GM19351 (cell line): ENCODE data around the gene TADA2A.
"Not testable (repeated sequence)": the region's sequence is repeated elsewhere in the genome, so short reads cannot be mapped to it uniquely, and the experiment has no call there.

ENCODE experiments used
- ATAC-seq: cut with Tn5 transposase; IDR thresholded peaks from one replicate; pipeline ENCODE4 v1.9.1; 2021; ENCODE audit warnings: mild to moderate bottlenecking, moderate library complexity; ENCODE audit not compliant: unreplicated experiment

The TADA2A gene

DNA sequence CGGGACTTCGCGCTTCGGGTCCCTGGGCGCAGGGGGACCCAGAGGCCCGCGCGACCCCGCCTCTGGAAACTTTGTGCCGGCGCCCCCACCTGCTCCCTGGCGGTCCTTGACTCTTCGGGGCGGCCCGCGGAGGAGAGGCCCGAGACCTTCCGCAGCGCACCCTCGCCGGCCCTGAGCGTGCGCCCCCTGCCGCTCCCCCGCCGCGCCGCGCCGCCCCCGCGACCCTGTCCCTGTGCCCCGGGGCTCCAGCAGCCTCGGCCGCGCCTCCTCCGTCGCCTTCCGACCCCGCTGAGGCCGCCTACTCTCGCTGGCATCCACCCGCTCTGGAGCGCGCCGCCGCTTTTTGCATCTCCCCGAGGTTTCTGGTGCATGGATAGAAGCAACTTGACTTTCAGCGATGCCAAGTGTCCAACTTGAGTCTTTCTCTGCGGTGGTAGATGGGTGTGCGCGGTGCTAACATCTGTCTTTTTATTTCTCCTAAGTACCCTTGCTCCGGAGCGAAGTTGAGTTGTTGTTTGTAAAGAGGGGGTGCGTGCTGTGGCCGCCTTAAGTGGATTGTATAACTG is 83.4 kb downstream of the TADA2A start:
- peak; percentile 45 for ATAC-seq

DNA sequence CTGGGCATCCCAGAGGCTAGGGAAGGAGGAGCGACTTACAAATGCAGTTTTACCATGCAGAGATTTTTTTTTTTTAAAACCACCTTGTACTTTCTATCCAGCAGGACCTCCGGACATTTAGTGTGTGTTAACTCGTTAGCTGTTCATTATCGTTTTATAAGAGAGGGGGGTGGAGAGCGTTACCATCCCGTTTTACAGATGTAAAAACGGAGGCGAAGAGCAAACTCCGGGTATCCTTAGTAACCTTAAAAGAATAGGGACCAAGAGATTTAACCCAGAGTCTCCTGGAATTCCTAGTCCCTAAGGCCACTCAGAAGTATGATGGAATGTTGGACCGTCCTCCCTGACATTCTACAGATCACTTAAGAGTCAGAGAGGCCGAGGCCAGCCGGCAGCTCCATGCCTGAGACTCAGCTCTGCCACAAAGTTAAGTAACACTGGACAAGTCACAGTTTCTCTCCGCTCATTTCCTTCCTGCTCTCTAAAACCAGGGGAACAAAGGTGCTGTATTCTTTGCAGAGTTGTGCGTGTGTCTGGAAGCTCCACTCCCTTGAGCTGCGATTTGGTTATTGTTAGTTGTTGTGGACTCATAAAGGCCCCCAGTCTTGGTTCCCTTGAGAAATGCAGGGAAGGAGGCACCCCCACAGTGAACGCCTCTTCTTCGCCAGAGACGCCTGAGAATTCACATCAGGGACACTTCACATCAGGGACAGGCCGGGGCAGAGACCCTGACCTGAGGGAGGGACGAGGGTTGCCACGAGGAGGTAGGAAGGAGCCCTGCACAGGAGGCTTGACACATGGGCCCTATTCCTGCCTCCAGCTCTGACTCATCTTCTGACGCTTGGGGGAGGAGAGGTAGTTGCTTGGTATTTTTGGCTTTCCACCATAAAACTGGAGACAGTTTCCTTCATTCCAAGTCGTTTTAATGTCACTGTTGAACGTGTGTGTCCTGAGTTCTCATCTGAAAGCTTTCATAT is 84.2 kb downstream of the TADA2A start:
- ATAC-seq: no peak

DNA sequence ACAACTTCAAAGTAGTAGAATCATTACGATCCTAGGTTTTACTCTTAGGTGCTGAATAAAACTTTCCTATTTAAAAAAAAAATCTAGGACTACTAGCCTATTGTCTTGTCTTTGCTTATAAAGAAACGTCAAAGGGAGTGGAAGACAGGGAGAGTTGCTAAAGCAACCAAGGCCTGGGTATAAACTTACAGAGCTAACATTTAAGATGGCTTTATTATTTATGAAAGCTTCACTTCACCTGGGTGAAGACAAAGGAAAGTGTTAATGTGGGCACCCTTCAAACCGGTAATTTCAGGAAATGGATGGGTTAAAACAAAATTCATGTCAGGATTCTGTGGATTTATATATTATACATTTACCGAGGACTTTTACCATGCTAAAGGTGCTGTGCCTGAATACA is 85.5 kb downstream of the TADA2A start:
- ATAC-seq: no peak

DNA sequence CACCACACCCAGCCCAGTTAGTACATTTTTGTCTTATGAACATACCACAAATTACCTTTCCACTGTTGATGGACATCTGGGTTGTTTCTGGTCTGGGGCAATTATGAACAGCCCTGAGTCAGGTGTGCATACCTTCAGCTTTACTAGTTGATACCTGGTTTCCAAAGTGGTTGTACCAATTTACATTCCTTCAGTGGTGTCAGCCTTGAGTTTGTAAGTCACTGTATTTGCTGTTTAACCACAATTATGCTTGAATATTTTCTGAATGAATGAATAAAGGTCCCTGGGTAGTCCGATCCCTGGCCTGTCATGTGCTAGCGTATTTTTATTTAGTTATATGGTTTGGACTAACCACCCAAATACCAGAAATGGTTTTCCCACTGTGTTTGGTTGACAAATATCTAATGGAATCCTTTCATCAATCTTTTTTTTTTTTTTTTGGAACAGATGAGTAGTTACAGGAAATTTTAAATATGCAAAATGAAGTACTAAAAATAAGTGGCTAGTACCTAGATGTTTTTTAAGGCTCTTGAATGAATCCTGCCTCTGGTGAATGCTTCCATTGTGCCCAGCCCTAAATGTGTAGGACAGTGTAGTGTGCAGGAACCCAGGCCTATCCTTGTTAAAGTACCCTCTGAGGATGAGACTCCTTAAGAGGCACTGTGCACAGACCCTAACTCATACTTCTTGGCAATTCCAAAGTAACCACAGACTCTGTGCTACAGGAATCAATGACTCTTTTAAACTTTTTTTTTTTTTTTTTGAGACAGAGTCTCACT is 86.8 kb downstream of the TADA2A start:
- ATAC-seq: no peak

DNA sequence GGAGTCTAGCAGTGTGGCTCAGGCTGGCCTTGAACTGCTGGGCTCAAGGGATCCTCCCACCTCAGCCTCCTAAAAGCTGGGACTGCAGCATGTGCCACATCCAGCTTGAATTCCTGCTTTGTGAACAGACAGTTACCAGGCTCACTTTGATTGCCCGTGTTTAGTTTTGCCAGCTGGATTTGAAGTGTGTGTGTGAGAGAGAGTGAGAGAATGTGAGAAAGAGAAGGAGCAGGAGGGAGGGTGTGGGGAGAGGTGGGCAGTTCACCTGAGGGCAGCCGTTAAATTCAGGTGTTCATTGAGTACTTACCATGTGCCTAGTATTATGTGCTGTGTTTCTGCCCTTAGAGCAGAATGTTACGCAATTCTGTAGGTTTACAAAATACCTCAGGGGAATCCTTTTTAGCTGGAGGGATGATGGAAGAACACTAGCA is 87.7 kb downstream of the TADA2A start:
- no peak for ATAC-seq

DNA sequence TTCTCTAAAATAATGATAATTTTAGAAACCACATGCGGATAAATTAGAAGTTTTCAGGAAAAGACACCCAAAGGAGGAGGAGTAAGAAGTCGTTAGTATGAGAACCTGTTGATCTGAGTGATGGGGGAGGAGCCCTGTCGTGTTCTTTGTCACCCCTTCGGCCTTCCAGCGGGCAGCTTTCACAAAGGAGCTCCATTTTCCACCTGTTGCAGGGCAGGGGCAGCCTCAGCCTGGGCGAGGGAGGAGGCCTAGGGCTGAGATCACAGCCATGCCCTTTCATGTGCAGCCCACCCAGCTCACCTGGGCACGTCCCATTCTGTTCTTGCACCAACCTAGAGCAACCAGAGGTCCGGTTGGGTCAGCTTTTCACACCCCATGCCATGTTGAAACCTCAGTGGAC is 88.3 kb downstream of the TADA2A start:
- ATAC-seq: no peak

DNA sequence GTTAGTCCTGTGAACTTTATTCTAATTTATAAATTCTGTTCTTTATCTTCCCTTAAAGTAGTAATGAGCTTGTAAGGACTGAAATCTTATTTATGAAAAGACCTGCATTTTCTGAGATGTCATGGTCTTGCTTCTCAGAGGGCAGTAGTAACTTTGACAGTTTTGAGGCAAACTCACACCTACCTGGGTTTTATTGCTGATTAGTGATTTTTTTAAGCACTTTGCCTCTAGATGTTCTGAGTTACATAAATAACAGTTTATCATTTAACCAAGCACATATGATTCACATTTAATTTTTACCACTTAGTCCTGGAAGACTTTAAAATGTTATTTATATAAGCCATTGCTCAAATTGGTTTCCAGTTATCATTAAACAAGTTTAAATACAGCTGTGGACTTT is 93.7 kb downstream of the TADA2A start:
- no peak for ATAC-seq

DNA sequence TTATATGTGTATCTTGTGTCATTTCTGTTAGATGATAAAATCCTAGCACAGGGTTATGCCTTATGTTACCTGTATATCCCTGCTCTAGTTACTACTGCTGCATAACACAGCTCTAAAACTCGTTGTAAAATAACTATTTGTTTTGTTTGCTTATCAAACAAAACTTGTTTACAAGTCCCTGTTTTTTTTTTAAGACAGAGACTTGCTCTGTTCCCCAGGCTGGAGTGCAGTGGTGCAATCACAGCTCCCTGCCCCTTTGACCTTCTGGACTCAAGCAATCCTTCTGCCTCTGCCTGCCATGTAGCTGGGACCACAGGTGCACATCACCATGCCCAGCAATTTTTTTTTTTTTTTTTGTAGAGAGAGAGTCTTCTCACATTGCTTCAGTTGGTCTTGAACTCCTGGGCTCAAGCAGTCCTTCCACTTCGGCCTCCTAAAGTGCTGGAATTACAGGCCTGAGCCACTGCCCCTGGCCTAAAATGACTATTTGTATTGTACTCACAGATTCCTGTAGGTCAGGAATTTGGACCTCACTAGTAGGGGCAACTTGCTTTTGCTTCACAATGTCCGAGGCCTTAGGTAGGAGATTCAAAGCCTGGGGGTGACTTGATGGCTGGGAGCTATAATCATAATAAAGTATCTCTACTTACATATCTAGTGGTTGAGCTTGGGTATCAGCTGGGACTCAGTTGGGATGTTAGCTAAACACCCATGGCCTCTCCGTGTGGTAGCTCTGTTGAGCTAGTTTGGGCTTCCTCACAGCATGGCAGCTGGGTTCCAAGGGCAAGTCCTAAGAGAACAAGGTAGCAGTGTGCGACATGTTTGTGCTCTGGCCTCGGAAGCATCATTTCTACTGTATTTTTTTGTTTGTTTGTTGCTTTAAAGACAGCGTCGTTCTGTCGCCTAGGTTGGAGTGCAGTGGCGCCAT is 95.6 kb downstream of the TADA2A start:
- no peak for ATAC-seq

DNA sequence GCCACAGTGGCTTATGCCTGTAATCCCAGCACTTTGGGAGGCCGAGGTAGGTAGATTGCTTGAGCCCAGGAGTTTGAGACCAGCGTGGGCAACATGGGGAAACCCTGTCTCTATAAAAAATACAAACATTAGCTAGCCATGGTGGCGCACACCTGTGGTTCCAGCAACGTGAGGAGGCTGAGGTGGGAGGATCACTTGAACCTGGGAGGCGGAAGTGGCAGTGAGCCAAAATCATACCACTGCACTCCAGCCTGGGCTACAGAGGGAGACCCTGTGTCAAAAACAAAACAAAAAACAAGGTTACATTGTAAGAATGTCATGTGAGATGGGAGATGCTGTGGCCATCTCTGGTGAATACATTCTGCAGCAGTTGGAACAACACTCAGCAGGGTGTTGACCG is 96.5 kb downstream of the TADA2A start:
- ATAC-seq: no peak

DNA sequence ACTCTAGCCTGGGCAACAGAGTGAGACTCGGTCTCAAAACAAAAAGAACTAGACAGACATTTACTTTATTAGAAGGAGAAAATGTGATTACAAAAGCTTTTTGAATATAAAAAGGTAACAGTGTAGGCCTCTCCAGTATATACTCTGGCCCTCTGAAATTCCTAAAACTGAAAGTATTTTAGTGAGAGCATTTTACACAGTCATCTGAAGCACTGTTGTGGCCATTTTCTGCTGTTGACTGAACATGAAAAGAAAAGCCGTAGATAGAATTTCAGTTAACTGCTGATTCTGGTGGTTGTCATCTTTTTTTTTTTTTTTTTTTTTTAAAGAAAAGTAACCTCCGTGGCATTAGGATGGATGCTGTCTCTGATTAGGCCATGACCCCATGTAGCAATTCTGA is 98.6 kb downstream of the TADA2A start:
- no peak for ATAC-seq

DNA sequence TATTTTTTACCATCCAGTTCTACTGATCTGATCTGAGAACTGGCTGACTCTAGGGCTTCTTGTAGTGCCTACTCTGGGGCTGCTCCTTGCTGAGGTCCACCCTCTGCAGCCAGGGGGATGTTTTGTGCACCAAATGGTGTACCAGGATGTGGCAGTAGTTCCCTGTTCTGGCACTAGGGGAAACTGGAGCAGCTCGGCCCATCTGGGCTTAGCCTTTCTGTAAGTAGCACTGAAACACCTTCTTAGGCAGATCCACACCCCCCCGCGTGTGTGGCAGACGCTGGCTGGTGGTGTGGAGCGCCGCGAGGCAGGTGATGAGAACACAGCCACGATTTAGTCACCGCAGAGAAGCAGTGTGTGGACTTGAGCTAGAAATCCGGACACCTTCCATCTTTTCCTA is 100.0 kb downstream of the TADA2A start:
- ATAC-seq: no peak

DNA sequence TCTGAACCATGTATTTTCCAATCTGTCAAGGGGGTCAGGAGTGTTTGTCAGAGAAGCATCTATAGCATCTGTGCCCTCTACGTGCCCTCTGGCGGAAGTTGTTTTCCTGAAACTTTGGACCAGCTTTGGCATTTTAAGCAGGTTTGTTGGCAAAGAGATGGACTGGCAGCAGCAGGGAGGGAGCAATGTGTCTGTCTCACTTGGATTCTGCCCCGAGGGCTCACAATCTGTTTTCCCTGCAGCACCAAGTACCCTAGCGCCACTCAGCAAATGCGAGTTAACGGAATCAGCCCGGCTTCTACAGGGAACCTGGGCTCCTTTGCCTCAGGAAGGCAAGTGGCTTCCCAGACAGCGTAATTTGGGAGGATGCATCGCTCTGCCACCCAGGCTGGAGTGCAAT is 100.4 kb downstream of the TADA2A start:
- ATAC-seq: no peak

DNA sequence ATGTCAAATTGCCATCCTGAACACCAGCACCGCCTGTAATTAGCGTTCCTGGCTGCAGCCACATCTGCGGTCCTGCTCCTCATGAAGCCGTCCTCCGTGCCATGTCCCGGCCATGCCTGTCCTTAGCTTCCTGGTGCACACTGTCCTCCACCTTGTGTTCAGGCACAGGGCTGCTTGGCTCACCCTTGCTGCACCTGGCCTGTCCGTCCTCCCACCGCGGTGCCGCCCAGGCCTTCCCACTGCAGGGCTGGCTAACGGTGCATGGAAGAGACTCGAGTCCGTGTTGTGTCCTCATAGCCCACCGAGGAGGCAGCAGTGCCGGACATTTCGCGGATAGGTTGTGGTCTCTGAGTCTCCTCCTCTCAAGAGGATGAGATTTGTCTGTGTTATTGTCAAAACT is 103.4 kb downstream of the TADA2A start:
- ATAC-seq: no peak

DNA sequence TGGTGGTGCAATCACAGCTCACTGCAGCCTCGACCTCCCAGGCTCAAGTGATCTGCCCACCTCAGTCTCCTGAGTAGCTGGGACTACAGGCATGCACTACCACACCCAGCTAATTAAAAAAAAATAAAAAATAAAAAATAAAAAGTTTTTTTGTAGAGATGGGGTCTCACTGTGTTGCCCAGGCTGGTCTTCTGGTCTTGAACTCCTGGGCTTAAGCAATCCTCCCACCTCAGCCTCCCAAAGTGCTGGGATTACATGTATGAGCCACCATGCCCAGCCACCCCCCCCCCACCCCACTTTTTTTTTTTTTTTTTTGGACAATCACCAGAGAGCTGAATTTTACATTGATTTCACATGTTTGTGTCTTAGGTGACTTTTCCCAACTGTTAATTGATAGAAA is 105.0 kb downstream of the TADA2A start:
- ATAC-seq: not testable (repeated sequence)

DNA sequence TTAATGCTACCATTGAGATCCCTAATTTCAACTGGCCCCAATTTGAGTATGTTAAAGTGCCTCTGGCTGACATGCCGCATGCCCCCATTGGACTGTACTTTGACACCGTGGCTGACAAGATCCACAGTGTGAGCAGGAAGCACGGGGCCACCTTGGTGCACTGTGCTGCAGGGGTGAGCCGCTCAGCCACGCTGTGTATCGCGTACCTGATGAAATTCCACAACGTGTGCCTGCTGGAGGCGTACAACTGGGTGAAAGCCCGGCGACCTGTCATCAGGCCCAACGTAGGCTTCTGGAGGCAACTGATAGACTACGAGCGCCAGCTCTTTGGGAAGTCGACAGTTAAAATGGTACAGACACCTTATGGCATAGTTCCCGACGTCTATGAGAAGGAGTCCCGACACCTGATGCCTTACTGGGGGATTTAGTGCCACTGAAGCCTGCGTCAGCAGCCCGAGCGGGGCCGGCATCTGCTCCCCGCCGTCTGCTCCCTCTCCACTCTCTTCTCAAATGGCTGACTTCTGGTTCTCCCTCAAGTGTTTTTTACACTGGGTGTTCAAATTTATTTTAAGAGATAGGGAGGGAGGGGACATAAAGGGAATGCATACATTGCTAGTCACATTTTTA is 105.9 kb downstream of the TADA2A start:
- no peak for ATAC-seq

DNA sequence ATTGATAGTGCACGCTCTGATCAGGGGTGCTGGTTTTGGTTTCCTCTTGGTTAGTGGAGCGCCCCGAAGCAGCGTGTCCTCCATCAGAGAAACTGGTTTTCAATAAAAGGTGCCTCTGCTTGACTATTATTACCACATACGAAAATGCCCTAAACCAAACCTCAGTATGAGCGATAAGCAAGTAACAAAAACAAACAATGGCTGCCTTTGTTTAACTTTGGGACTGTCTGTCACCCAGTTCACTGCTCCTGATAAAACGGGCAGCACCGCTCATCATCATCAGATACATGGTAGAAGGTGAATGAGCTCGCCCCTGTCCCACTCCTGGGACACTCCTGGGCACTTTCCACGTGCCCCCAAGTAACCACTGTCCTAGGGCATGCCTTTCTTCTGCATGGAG is 107.0 kb downstream of the TADA2A start:
- ATAC-seq: no peak

DNA sequence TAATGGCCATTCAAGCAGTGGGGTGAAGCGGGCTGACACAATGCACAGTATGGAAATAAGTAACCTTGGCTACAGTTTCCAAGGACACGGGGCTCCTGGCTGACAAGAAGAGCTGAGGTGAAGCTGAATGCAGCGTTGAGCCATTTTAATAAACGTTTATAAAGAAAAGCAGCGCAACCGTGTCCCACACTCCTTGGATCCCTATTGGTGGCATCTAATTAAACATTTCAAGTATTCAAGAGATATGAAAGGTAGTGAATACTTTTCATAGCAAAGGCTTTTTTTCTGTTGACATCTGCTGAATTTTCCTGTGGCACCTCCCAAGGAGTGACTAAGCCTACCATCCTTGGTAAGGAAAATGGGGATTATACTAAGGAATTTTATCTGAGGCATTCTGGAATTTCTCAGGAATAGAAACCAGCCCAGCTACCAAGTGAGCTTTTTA is 109.5 kb downstream of the TADA2A start:
- ATAC-seq: no peak

DNA sequence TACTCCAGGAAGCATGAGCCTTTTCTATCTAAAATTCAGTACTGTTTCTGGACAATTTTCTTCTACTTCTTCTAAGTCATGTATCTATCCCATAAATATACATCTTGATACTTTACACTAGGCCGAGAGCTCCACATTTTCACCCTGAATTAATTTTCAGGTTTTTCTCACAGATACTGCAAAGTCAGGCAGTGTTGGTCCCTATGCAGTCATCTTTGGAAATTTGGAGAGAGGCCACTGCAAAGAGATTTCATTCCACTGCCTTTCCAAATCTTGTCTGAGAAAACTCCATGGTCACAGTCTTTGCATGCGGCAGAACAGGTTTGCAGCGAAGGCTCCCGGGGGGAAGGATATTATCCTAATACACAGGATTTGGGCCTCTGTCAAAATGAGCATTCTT is 111.2 kb downstream of the TADA2A start:
- no peak for ATAC-seq

DNA sequence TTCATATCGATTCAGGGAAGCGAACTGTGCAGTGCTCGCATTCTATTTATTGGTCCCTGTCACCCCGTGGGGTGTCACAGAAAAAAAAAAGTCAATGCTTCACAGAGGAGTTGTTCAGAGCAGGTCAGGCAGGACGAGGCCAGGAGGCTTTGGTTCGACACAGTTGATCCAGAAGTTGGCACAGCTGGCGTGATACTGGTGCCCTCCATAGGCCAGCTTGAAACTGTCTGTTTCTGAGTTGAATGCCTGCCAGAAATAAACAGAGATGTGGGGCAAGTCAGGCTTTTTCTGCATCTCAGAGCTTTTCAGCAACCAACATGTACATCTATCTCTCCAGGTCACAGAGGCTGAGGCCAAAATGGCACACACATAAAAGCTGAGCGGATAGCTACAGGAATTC is 112.1 kb downstream of the TADA2A start:
- ATAC-seq: no peak
